ENCODE measurements around the gene LDHA. TPM values are rescaled to one million over a fixed set of nuclear protein-coding genes. Genes with fewer than 3 reads are reported as not detected.

Gene LDHA
- polyA plus RNA-seq, 1 donor from 2014 or later = 39.9 TPM

DNA sequence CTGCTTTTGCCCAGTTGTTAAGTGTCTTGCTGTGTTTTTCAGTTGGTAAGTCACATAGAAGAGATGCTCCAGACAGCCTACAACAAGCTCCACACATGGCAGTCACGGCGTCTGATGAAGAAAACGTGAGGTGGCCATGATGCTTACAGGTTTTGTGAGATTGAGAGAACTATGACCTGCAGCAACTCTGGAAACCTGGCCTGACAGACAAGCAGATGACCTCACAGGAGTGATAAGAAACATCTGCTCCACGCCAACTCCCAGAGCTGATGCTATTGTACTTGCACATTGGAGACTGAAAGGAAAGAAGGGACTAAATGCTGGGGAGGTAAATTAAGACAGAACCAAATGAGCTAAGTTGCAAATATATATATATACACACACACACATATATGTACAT, 28.6 kb upstream of the LDHA start:
- peaks cover 13% of the 10 kb centered on the region for H3K36me3 ChIP-seq (ENCODE audit: insufficient read depth, low read length)
- TF ChIP-seq TAF1 (IDR thresholded peaks at IDR 0.05; ENCODE audit: low read depth) (no peak), SMC3 (conservative IDR thresholded peaks at IDR 0.05; ENCODE audit: poor library complexity) (no peak), MXI1 (conservative IDR thresholded peaks at IDR 0.05; ENCODE audit: poor library complexity, severe bottlenecking) (no peak), EP300 (conservative IDR thresholded peaks at IDR 0.05; ENCODE audit: poor library complexity, severe bottlenecking) (no peak), POLR2AphosphoS5 (IDR thresholded peaks at IDR 0.05) (no peak), EZH2 (IDR thresholded peaks at IDR 0.05; ENCODE audit: borderline replicate concordance, insufficient read depth, low read length, poor library complexity, severe bottlenecking) (no peak), RAD21 (conservative IDR thresholded peaks at IDR 0.05) (no peak)
- TF ChIP-seq, protein P1, sequence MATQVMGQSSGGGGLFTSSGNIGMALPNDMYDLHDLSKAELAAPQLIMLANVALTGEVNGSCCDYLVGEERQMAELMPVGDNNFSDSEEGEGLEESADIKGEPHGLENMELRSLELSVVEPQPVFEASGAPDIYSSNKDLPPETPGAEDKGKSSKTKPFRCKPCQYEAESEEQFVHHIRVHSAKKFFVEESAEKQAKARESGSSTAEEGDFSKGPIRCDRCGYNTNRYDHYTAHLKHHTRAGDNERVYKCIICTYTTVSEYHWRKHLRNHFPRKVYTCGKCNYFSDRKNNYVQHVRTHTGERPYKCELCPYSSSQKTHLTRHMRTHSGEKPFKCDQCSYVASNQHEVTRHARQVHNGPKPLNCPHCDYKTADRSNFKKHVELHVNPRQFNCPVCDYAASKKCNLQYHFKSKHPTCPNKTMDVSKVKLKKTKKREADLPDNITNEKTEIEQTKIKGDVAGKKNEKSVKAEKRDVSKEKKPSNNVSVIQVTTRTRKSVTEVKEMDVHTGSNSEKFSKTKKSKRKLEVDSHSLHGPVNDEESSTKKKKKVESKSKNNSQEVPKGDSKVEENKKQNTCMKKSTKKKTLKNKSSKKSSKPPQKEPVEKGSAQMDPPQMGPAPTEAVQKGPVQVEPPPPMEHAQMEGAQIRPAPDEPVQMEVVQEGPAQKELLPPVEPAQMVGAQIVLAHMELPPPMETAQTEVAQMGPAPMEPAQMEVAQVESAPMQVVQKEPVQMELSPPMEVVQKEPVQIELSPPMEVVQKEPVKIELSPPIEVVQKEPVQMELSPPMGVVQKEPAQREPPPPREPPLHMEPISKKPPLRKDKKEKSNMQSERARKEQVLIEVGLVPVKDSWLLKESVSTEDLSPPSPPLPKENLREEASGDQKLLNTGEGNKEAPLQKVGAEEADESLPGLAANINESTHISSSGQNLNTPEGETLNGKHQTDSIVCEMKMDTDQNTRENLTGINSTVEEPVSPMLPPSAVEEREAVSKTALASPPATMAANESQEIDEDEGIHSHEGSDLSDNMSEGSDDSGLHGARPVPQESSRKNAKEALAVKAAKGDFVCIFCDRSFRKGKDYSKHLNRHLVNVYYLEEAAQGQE (IDR thresholded peaks at IDR 0.05; ENCODE audit: borderline replicate concordance) = no peak
- TF ChIP-seq, protein P2, sequence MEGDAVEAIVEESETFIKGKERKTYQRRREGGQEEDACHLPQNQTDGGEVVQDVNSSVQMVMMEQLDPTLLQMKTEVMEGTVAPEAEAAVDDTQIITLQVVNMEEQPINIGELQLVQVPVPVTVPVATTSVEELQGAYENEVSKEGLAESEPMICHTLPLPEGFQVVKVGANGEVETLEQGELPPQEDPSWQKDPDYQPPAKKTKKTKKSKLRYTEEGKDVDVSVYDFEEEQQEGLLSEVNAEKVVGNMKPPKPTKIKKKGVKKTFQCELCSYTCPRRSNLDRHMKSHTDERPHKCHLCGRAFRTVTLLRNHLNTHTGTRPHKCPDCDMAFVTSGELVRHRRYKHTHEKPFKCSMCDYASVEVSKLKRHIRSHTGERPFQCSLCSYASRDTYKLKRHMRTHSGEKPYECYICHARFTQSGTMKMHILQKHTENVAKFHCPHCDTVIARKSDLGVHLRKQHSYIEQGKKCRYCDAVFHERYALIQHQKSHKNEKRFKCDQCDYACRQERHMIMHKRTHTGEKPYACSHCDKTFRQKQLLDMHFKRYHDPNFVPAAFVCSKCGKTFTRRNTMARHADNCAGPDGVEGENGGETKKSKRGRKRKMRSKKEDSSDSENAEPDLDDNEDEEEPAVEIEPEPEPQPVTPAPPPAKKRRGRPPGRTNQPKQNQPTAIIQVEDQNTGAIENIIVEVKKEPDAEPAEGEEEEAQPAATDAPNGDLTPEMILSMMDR (IDR thresholded peaks at IDR 0.05; ENCODE audit: poor library complexity, severe bottlenecking) = no peak
- no peak overlapping the region for H3K9ac ChIP-seq (ENCODE audit: low read length)
- H2AFZ ChIP-seq (ENCODE audit: low read depth, low read length) = no peak overlapping the region
- H3K4me3 ChIP-seq (ENCODE audit: low read length) = no peak overlapping the region
- H3K9me2 ChIP-seq (ENCODE audit: insufficient read depth, low read length) = no peaks in the 10 kb centered on the region
- H3K27ac ChIP-seq (ENCODE audit: low read length) = no peak overlapping the region
- H4K20me1 ChIP-seq (ENCODE audit: insufficient read depth) = no peaks in the 10 kb centered on the region
- H3K27me3 ChIP-seq (ENCODE audit: insufficient read depth, low read depth, low read length) = no peaks in the 10 kb centered on the region
- no peak overlapping the region for H3K4me2 ChIP-seq (ENCODE audit: low read length)
- no peaks in the 10 kb centered on the region for H3K79me2 ChIP-seq (replicated peaks; ENCODE audit: insufficient read depth, low read length)
- H3F3A ChIP-seq (ENCODE audit: insufficient read depth, low read length, poor library complexity, severe bottlenecking) = no peaks in the 10 kb centered on the region
- H3K9me3 ChIP-seq (ENCODE audit: low read length) = no peaks in the 10 kb centered on the region

DNA sequence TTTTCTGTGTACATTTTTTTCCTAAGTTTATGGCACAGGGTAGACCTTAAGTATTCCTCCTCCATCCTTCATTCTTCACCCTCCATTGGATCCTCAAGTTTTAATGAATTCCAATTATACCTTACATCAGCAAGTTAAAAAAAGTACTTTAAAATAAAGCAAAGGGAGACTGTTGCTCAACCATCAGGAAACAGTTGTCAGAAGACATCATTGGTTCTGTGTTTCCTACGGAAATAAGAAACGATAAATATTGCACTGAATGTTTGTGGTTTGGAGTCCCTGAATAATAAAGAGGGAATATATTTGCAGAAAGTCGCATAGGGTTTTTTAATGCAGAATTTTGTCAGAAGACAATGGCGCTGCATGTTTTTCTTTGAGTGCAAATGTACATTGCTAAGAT, 28.1 kb upstream of the LDHA start:
- peaks cover 13% of the 10 kb centered on the region for H3K36me3 ChIP-seq (ENCODE audit: insufficient read depth, low read length)
- TF ChIP-seq RAD21 (conservative IDR thresholded peaks at IDR 0.05) (no peak), SMC3 (conservative IDR thresholded peaks at IDR 0.05; ENCODE audit: poor library complexity) (no peak), MXI1 (conservative IDR thresholded peaks at IDR 0.05; ENCODE audit: poor library complexity, severe bottlenecking) (no peak), EP300 (conservative IDR thresholded peaks at IDR 0.05; ENCODE audit: poor library complexity, severe bottlenecking) (no peak), TAF1 (IDR thresholded peaks at IDR 0.05; ENCODE audit: low read depth) (no peak), POLR2AphosphoS5 (IDR thresholded peaks at IDR 0.05) (no peak), EZH2 (IDR thresholded peaks at IDR 0.05; ENCODE audit: borderline replicate concordance, insufficient read depth, low read length, poor library complexity, severe bottlenecking) (no peak)
- TF ChIP-seq, protein P1 (IDR thresholded peaks at IDR 0.05; ENCODE audit: borderline replicate concordance) = no peak
- TF ChIP-seq, protein P2 (IDR thresholded peaks at IDR 0.05; ENCODE audit: poor library complexity, severe bottlenecking) = no peak

More for the DNA sequence above, 28.1 kb upstream of the LDHA start:
- Histone ChIP-seq H3K4me2 (ENCODE audit: low read length) (no peak overlapping the region), H2AFZ (ENCODE audit: low read depth, low read length) (no peak overlapping the region), H3K27ac (ENCODE audit: low read length) (no peak overlapping the region), H3K9me3 (ENCODE audit: low read length) (no peaks in the 10 kb centered on the region), H3F3A (ENCODE audit: insufficient read depth, low read length, poor library complexity, severe bottlenecking) (no peaks in the 10 kb centered on the region), H4K20me1 (ENCODE audit: insufficient read depth) (no peaks in the 10 kb centered on the region), H3K4me3 (ENCODE audit: low read length) (no peak overlapping the region), H3K9ac (ENCODE audit: low read length) (no peak overlapping the region), H3K79me2 (replicated peaks; ENCODE audit: insufficient read depth, low read length) (no peaks in the 10 kb centered on the region), H3K9me2 (ENCODE audit: insufficient read depth, low read length) (no peaks in the 10 kb centered on the region), H3K27me3 (ENCODE audit: insufficient read depth, low read depth, low read length) (no peaks in the 10 kb centered on the region)

Data from neural cell (in vitro differentiated cells).